NB4 (cell line): ENCODE data around the gene UIMC1.

Source experiments
- POLR2A ChIP-seq: IDR thresholded peaks from 2 replicates; pipeline ENCODE4 v1.6.1; 2011; ENCODE audit warnings: mild to moderate bottlenecking; ENCODE audit not compliant: insufficient read length; ENCODE audit errors: extremely low read depth
- TF ChIP-seq, protein P1 (sequence below): IDR thresholded peaks from one replicate; pipeline ENCODE4 v1.5.1; 2012; ENCODE audit warnings: low read depth, low read length
- TF ChIP-seq, protein P2 (sequence below): IDR thresholded peaks from 2 replicates; pipeline ENCODE4 v1.6.1; 2011; ENCODE audit warnings: low read depth, low read length

DNA sequence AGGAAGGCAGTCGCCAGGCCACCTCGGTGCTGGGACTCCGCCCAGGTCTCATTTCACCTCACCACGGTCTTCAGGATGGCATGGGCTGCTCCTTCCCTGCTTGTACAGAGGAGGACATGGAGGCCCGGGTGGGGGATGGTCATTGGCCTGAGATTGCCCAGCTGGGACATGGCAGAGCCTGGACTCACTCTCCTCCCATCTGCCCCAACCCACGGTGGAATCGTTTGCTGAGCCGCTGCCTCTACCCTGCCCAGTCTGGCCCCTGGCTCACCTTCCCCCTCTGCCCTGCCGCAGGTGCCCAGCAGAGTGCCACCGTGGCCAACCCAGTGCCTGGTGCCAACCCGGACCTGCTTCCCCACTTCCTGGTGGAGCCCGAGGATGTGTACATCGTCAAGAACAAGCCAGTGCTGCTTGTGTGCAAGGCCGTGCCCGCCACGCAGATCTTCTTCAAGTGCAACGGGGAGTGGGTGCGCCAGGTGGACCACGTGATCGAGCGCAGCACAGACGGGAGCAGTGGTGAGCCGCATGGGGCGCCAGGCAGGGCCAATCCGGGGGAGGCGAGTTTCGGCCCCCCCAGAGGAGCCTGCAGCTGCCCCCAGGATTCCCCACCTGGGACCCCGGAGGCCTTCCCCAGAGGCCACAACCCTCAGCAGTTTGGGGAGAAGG is 144.1 kb downstream of the UIMC1 start:
- TF ChIP-seq, protein P1, sequence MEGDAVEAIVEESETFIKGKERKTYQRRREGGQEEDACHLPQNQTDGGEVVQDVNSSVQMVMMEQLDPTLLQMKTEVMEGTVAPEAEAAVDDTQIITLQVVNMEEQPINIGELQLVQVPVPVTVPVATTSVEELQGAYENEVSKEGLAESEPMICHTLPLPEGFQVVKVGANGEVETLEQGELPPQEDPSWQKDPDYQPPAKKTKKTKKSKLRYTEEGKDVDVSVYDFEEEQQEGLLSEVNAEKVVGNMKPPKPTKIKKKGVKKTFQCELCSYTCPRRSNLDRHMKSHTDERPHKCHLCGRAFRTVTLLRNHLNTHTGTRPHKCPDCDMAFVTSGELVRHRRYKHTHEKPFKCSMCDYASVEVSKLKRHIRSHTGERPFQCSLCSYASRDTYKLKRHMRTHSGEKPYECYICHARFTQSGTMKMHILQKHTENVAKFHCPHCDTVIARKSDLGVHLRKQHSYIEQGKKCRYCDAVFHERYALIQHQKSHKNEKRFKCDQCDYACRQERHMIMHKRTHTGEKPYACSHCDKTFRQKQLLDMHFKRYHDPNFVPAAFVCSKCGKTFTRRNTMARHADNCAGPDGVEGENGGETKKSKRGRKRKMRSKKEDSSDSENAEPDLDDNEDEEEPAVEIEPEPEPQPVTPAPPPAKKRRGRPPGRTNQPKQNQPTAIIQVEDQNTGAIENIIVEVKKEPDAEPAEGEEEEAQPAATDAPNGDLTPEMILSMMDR = no peak
- no peak for TF ChIP-seq POLR2A
- TF ChIP-seq, protein P2, sequence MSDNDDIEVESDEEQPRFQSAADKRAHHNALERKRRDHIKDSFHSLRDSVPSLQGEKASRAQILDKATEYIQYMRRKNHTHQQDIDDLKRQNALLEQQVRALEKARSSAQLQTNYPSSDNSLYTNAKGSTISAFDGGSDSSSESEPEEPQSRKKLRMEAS = no peak
